ENCODE data around the gene TNS3. TPM values are rescaled to one million over a fixed set of nuclear protein-coding genes. Genes with fewer than 3 reads are reported as not detected.

The TNS3 gene
- total RNA-seq, 1 experiment from 2014 or later = 9.5 TPM

GRCh38 chr7:47438411-47439029 lies 143.4 kb downstream of the TNS3 start:
- H3T11ph ChIP-seq (ENCODE audit: low read length) = no peak overlapping the region
- no peak overlapping the region for H4K91ac ChIP-seq (ENCODE audit: insufficient read length, low read depth, low read length)
- Mint-ChIP-seq H3K27ac (no peak overlapping the region), H3K36me3 (ENCODE audit: insufficient read depth in 1 of 3, low read depth in 3 of 3) (peaks cover 0 to 7% (median 0%) of the 10 kb centered on the region in 3 experiments; a peak in 4 of 7 replicates), H3K27me3 (ENCODE audit: low read depth) (peaks cover 3% of the 10 kb centered on the region; the same call in 1 of the 2 replicates), H3K9me3 (no peaks in the 10 kb centered on the region), H3K4me3 (no peak overlapping the region), H3K4me1 (peaks cover 6 to 12% of the 10 kb centered on the region in 2 experiments)
- H3K4me2 ChIP-seq (ENCODE audit: insufficient read depth, insufficient read length, low read length) = no peak overlapping the region
- no peak for DNase-seq
- no peak overlapping the region for H3K14ac ChIP-seq (ENCODE audit: insufficient read depth, low read length)
- no peaks in the 10 kb centered on the region for H3K4me1 ChIP-seq (ENCODE audit: insufficient read depth, low read length)
- no peak for TF ChIP-seq CTCF (conservative IDR thresholded peaks at IDR 0.05)
- H3K56ac ChIP-seq (ENCODE audit: insufficient read length, low read depth, low read length) = no peak overlapping the region
- H3K9ac ChIP-seq (ENCODE audit: extremely low read depth, insufficient read length, low read length) = no peak overlapping the region
- no peak overlapping the region for H2BK15ac ChIP-seq (ENCODE audit: low read depth, low read length)
- H3K9me3 ChIP-seq (ENCODE audit: control insufficient read depth, low read depth, low read length) = no peaks in the 10 kb centered on the region
- no peak overlapping the region for H3K4ac ChIP-seq (ENCODE audit: low read depth, low read length)
- no peak overlapping the region for H3K23ac ChIP-seq (ENCODE audit: insufficient read length, low read depth, low read length)
- H2BK120ac ChIP-seq (ENCODE audit: low read depth, low read length, poor library complexity, severe bottlenecking) = no peak overlapping the region
- WGBS (ENCODE audit: extremely low coverage, insufficient read length, low lambda C conversion rate) = no CpG with 5 or more reads among the region's 5 CpGs
- H3K27me3 ChIP-seq (ENCODE audit: insufficient read depth, low read length) = no peaks in the 10 kb centered on the region
- H3K23me2 ChIP-seq (ENCODE audit: insufficient read length, low read depth, low read length, poor library complexity, severe bottlenecking) = no peaks in the 10 kb centered on the region
- no peak overlapping the region for H4K5ac ChIP-seq (ENCODE audit: insufficient read length, low read depth, low read length)
- H4K8ac ChIP-seq (replicated peaks; ENCODE audit: insufficient read length, low read depth, low read length) = no peak overlapping the region
- H2BK12ac ChIP-seq (ENCODE audit: insufficient read length, low read depth, low read length) = no peak overlapping the region
- H4K20me1 ChIP-seq (ENCODE audit: control insufficient read depth, insufficient read depth, insufficient read length) = peaks cover 3% of the 10 kb centered on the region
- no peaks in the 10 kb centered on the region for H3K79me2 ChIP-seq (ENCODE audit: insufficient read depth, low read length)
- no peak overlapping the region for H2BK20ac ChIP-seq (ENCODE audit: low read depth, low read length, poor library complexity, severe bottlenecking)
- H2AFZ ChIP-seq (ENCODE audit: low read length) = no peak overlapping the region
- H2BK5ac ChIP-seq (ENCODE audit: insufficient read length, low read length) = no peak overlapping the region
- H2AK5ac ChIP-seq (ENCODE audit: insufficient read length, low read length) = no peak overlapping the region
- H3K18ac ChIP-seq (ENCODE audit: insufficient read length, low read depth, low read length) = no peak overlapping the region
- H3K79me1 ChIP-seq (ENCODE audit: insufficient read depth, low read depth, low read length, poor library complexity, severe bottlenecking) = no peaks in the 10 kb centered on the region
- H3K27ac ChIP-seq (ENCODE audit: insufficient read length, low read depth, low read length) = no peak overlapping the region
